DMS53 (cell line): ENCODE results near the gene ST8SIA3.
A peak's percentile ranks its signal among the peaks of the same experiment; 100 is the strongest.

Experiments
- DNase-seq: peaks from one replicate; lab custom pipeline; 2025; lab: John Stamatoyannopoulos, UW

ST8SIA3 gene

GRCh38 chr18:57352271-57352701 lies at the start of gene ST8SIA3:
ST8SIA3 (plus strand) TSS chr18:57352557; CDS start chr18:57352847, 290 bp downstream.
- DNase-seq = no peak

GRCh38 chr18:57311472-57311871 lies 40.9 kb upstream of the ST8SIA3 start:
- no peak for DNase-seq

GRCh38 chr18:57312346-57313144 lies 39.8 kb upstream of the ST8SIA3 start:
- no peak for DNase-seq

GRCh38 chr18:57320603-57321002 lies 31.8 kb upstream of the ST8SIA3 start:
- DNase-seq = no peak

GRCh38 chr18:57325491-57326166 lies 26.7 kb upstream of the ST8SIA3 start:
- DNase-seq = no peak

GRCh38 chr18:57326718-57327323 lies 25.5 kb upstream of the ST8SIA3 start:
- DNase-seq = no peak

GRCh38 chr18:57328665-57329064 lies 23.7 kb upstream of the ST8SIA3 start:
- DNase-seq = no peak

GRCh38 chr18:57329856-57330255 lies 22.5 kb upstream of the ST8SIA3 start:
- no peak for DNase-seq

- no peak for DNase-seq
Observed at GRCh38 chr18:57331718-57332117, 20.6 kb upstream of the ST8SIA3 start.

- no peak for DNase-seq
Observed at GRCh38 chr18:57333940-57334339, 18.4 kb upstream of the ST8SIA3 start.

GRCh38 chr18:57334383-57334782 lies 18.0 kb upstream of the ST8SIA3 start:
- DNase-seq = no peak

- peak; percentile 19 for DNase-seq
Observed at GRCh38 chr18:57336343-57336742, 16.0 kb upstream of the ST8SIA3 start.

- no peak for DNase-seq
Observed at GRCh38 chr18:57337890-57338289, 14.5 kb upstream of the ST8SIA3 start.

- DNase-seq = no peak
Observed at GRCh38 chr18:57343833-57344232, 8.5 kb upstream of the ST8SIA3 start.

- DNase-seq = no peak
Observed at GRCh38 chr18:57346876-57347275, 5.5 kb upstream of the ST8SIA3 start.

GRCh38 chr18:57347784-57348183 lies 4.6 kb upstream of the ST8SIA3 start:
- DNase-seq = peak; percentile 27

GRCh38 chr18:57352761-57353136 lies 392 bp downstream of the ST8SIA3 start:
- no peak for DNase-seq

- DNase-seq = no peak
Observed at GRCh38 chr18:57353137-57353939, 981 bp downstream of the ST8SIA3 start.

GRCh38 chr18:57353940-57354461 lies 1.6 kb downstream of the ST8SIA3 start:
- DNase-seq = peak; percentile 44

GRCh38 chr18:57359433-57359832 lies 7.1 kb downstream of the ST8SIA3 start:
- no peak for DNase-seq

- DNase-seq = no peak
Observed at GRCh38 chr18:57362714-57363113, 10.4 kb downstream of the ST8SIA3 start.

GRCh38 chr18:57364460-57364859 lies 12.1 kb downstream of the ST8SIA3 start:
- DNase-seq = no peak
